Prostate gland (tissue), 2 donors: ENCODE results near the gene ATG2A. TPM values are rescaled to one million over a fixed set of nuclear protein-coding genes. Genes with fewer than 3 reads are reported as not detected.

Source experiments
- DNase-seq: peaks from one replicate; pipeline ENCODE4 v3.0.0-alpha.2; 2019; ENCODE audit warnings: low spot score
- H3K27ac ChIP-seq, 2 donors: fragments of 200-600 bp; sonication (generic); 2 replicates each; pipeline ENCODE4 v1.5.1; 2017 to 2019
- H3K27me3 ChIP-seq: fragments of 200-600 bp; sonication (generic); replicated peaks from 2 replicates; pipeline ENCODE4 v1.5.1; 2019; ENCODE audit not compliant: insufficient read depth
- H3K36me3 ChIP-seq, 2 donors: fragments of 200-600 bp; sonication (generic); 1 replicate in 1 of 2; 2 replicates in 1 of 2; pipeline versions ENCODE4 v1.5.1 to v1.8.1; 2017 to 2019
- H3K4me1 ChIP-seq: fragments of 200-600 bp; sonication (generic); replicated peaks from 2 replicates; pipeline ENCODE4 v1.5.1; 2019
- H3K4me3 ChIP-seq, 2 donors: fragments of 200-600 bp; sonication (generic); 2 replicates each; pipeline ENCODE4 v1.5.1; 2017 to 2019
- H3K9me3 ChIP-seq: fragments of 200-600 bp; sonication (generic); 2 replicates; pipeline ENCODE4 v1.5.1; 2017
- CTCF ChIP-seq, 4 experiments: fragments of 200-600 bp in 2 of 4; fragments of 450-650 bp in 2 of 4; sonication (generic) in 2 of 4; IDR thresholded peaks; 1 replicate in 3 of 4; 2 replicates in 1 of 4; pipeline ENCODE4 v1.5.1; 2016 to 2019; ENCODE audit warnings: antibody characterized with exemption in 4 of 4, mild to moderate bottlenecking in 2 of 4, moderate library complexity in 2 of 4
- POLR2A ChIP-seq: fragments of 450-650 bp; IDR thresholded peaks from one replicate; pipeline ENCODE4 v1.6.1; 2016; ENCODE audit warnings: antibody characterized with exemption, mild to moderate bottlenecking
- POLR2AphosphoS5 ChIP-seq: sonication (generic); formaldehyde crosslinking; IDR thresholded peaks from one replicate; pipeline ENCODE4 v1.6.1; 2017; ENCODE audit warnings: antibody characterized with exemption
- WGBS: methylation state at CpG from one replicate; pipeline ENCODE4 v1.1.5; 2018; 5-methylcytosine and 5-hydroxymethylcytosine counted together
- intact Hi-C: fragments of 100-400 bp; cut with DNase I; formaldehyde crosslinking; loops from one replicate; pipeline ENCODE4 v1.14.2; 2022
- total RNA-seq, 2 donors: library from RNA; depleted of rRNA; stranded (reverse); fragments of >200 nt; gene quantifications; one replicate each; pipeline ENCODE4 v1.1.0, GENCODE V29; 2016

Gene ATG2A
- total RNA-seq, 2 donors from 2014 or later, result 38.4 to 66.1 TPM

DNA sequence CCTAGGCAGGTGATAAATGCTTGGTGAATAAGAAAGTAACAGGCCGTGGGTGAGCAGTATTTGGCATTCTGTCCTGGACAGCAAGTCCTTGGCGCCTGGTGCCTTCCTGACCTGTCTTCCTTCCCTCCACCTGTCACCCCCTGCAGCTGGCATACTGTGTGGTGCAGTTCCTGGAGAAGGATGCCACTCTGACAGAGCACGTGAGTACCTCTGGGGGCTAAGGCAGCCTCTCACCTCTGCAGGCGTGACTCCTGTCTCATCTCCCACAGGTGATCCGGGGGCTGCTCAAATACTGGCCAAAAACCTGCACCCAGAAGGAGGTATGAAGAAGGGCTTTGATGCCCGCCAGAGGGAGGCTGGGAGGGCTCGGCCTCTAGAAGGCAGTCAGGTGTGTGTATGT is 14.3 kb upstream of the ATG2A start:
- no peaks in the 10 kb centered on the region for H3K9me3 ChIP-seq
- intact Hi-C loops, result no loop called here
- peaks cover 0 to 8% of the 10 kb centered on the region in 2 donors for H3K36me3 ChIP-seq
- H3K4me3 ChIP-seq, result no peak overlapping the region
- TF ChIP-seq CTCF (IDR thresholded peaks at IDR 0.05) (no peak), POLR2AphosphoS5 (no peak), POLR2A (no peak)
- DNase-seq, result no peak
- H3K27ac ChIP-seq, result no peak overlapping the region
- no peaks in the 10 kb centered on the region for H3K27me3 ChIP-seq
- H3K4me1 ChIP-seq, result no peaks in the 10 kb centered on the region
- 94% methylated on average over 7 of the region's 7 CpGs for WGBS

GRCh38 chr11:64930340-64930739 is 13.3 kb upstream of the ATG2A start:
- Histone ChIP-seq H3K4me1 (peaks cover 5% of the 10 kb centered on the region), H3K36me3 (peaks cover 0 to 8% of the 10 kb centered on the region in 2 donors), H3K4me3 (no peak overlapping the region), H3K27ac (no peak overlapping the region), H3K27me3 (no peaks in the 10 kb centered on the region), H3K9me3 (no peaks in the 10 kb centered on the region)
- intact Hi-C loops, result no loop called here
- no peak for DNase-seq
- WGBS, result 91% methylated on average over 6 of the region's 6 CpGs
- TF ChIP-seq POLR2AphosphoS5 (no peak), CTCF (IDR thresholded peaks at IDR 0.05) (no peak), POLR2A (no peak)

- intact Hi-C loops, result no loop called here
- 90% methylated on average over 7 of the region's 7 CpGs for WGBS
- DNase-seq, result no peak
- H3K4me1 ChIP-seq, result peaks cover 7% of the 10 kb centered on the region
- no peak for TF ChIP-seq POLR2AphosphoS5
- TF ChIP-seq POLR2A, result no peak
- no peak for TF ChIP-seq CTCF (IDR thresholded peaks at IDR 0.05)
- H3K9me3 ChIP-seq, result no peaks in the 10 kb centered on the region
- H3K27me3 ChIP-seq, result no peaks in the 10 kb centered on the region
- no peak overlapping the region for H3K27ac ChIP-seq
- peaks cover 0 to 8% of the 10 kb centered on the region in 2 donors for H3K36me3 ChIP-seq
- no peak overlapping the region for H3K4me3 ChIP-seq
These were observed 12.6 kb upstream of the ATG2A start for GRCh38 chr11:64929625-64930024.

DNA sequence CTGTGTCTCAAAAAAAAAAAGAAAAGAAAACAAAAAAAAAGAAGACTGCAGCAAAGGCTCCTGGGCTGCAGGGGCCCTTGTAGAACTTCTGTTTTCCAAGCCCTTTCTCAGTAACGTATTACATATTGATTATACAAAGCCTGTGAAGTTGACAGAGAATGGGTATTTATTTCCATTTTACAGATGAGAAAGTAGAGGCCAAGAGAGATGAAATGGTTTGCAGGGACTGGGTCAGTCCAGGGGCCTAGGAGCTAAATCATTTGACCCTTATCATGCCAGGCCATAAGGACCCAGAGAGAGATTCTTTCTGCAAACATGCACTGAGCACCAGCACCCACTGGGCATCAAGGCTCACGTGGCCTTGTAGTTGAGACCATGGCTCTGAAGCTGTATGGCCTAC is 11.9 kb upstream of the ATG2A start:
- Histone ChIP-seq H3K4me3 (no peak overlapping the region), H3K27me3 (no peaks in the 10 kb centered on the region), H3K9me3 (no peaks in the 10 kb centered on the region), H3K27ac (no peak overlapping the region), H3K36me3 (peaks cover 0 to 8% of the 10 kb centered on the region in 2 donors), H3K4me1 (peaks cover 7% of the 10 kb centered on the region)
- no peak for TF ChIP-seq POLR2AphosphoS5
- TF ChIP-seq POLR2A, result no peak
- no peak for TF ChIP-seq CTCF (IDR thresholded peaks at IDR 0.05)
- intact Hi-C loops, result no loop called here
- 91% methylated on average over 2 of the region's 2 CpGs for WGBS
- no peak for DNase-seq

DNA sequence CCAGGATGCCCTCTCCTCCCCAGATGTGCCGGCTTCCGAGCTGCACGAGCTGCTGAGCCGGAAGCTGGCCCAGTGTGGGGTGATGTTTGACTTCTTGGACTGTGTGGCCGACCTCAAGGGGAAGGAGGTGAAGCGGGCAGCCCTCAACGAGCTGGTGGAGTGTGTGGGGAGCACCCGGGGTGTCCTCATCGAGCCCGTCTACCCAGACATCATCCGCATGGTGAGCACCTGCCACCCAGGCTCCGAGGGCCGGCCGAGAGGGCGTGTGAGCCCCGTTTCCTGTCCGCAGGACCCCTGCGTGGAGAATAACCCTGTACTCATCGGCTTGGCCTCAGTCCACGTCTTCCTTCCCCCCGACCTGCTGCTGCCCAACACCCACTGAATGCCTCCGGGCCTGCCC is 9.7 kb upstream of the ATG2A start:
- WGBS, result 89% methylated on average over 21 of the region's 22 CpGs
- no peak for DNase-seq
- H3K27me3 ChIP-seq, result no peaks in the 10 kb centered on the region
- peaks cover 0 to 8% of the 10 kb centered on the region in 2 donors for H3K36me3 ChIP-seq
- peaks cover 7% of the 10 kb centered on the region for H3K4me1 ChIP-seq
- intact Hi-C loops, result no loop called here
- no peak overlapping the region for H3K27ac ChIP-seq
- no peaks in the 10 kb centered on the region for H3K9me3 ChIP-seq
- no peak overlapping the region for H3K4me3 ChIP-seq
- TF ChIP-seq POLR2AphosphoS5 (no peak), POLR2A (no peak), CTCF (IDR thresholded peaks at IDR 0.05) (no peak)
